ENCODE results near the gene DIAPH2. TPM values are rescaled to one million over a fixed set of nuclear protein-coding genes. Genes with fewer than 3 reads are reported as not detected.

Gene DIAPH2
- total RNA-seq, 1 donor from 2014 or later: 11.0 TPM

GRCh38 chrX:97619499-97619898 is 934.9 kb downstream of the DIAPH2 start:
- FAIRE-seq (no peak), DNase-seq (ENCODE audit: low spot score in 2 of 2) (no peak)

GRCh38 chrX:97622111-97622510 is 937.5 kb downstream of the DIAPH2 start:
- DNase-seq (ENCODE audit: low spot score in 2 of 2): no peak

GRCh38 chrX:97628326-97628725 is 943.7 kb downstream of the DIAPH2 start:
- DNase-seq (ENCODE audit: low spot score in 2 of 2) (no peak), FAIRE-seq (no peak)

More at GRCh38 chrX:97622111-97622510, 937.5 kb downstream of the DIAPH2 start:
- FAIRE-seq: no peak

- FAIRE-seq: no peak
- no peak for DNase-seq (ENCODE audit: low spot score in 2 of 2)
These were observed 944.4 kb downstream of the DIAPH2 start for GRCh38 chrX:97628807-97629596.

GRCh38 chrX:97629597-97629985 is 944.9 kb downstream of the DIAPH2 start:
- DNase-seq (ENCODE audit: low spot score in 2 of 2) (no peak), FAIRE-seq (no peak)

GRCh38 chrX:97633798-97634197 is 949.2 kb downstream of the DIAPH2 start:
- DNase-seq (ENCODE audit: low spot score in 2 of 2): no peak
- FAIRE-seq: no peak

- DNase-seq (ENCODE audit: low spot score in 2 of 2) (no peak), FAIRE-seq (no peak)
These were observed 952.0 kb downstream of the DIAPH2 start for GRCh38 chrX:97636473-97637140.

GRCh38 chrX:97637289-97637688 is 952.6 kb downstream of the DIAPH2 start:
- FAIRE-seq (no peak), DNase-seq (ENCODE audit: low spot score in 2 of 2) (no peak)

- FAIRE-seq: no peak
- DNase-seq (ENCODE audit: low spot score in 2 of 2): no peak
These were observed 954.0 kb downstream of the DIAPH2 start for GRCh38 chrX:97638621-97639020.

GRCh38 chrX:97639526-97639925 is 954.9 kb downstream of the DIAPH2 start:
- FAIRE-seq (no peak), DNase-seq (ENCODE audit: low spot score in 2 of 2) (no peak)

Small RNAs within 50 kb of the gene (small RNA-seq; reads per million reads assigned to genes)
- gene RF00017 (not detected), gene RF00019 (not detected), gene RN7SL74P (not detected)

Other genes starting within 250 kb of the DIAPH2 start
- gene RPA4, start 199.1 kb downstream of the DIAPH2 start, total RNA-seq: 0.82 TPM

Measured in frontal cortex (tissue), 4 donors.